H9 (cell line): ENCODE data around the gene ATF4. TPM values are rescaled to one million over a fixed set of nuclear protein-coding genes. Genes with fewer than 3 reads are reported as not detected.

Experiments used
- DNase-seq: peaks from one replicate; pipeline ENCODE4 v3.0.0-alpha.2; 2017
- H2AFZ ChIP-seq: one replicate; pipeline ENCODE4 v1.6.1; 2013; ENCODE audit warnings: mild to moderate bottlenecking, low read length, control low read depth, moderate library complexity
- H2AK5ac ChIP-seq: 2 replicates; pipeline ENCODE4 v1.6.1; 2013; ENCODE audit warnings: low read length, control low read depth, mixed read lengths; ENCODE audit not compliant: insufficient read length
- H2BK120ac ChIP-seq: one replicate; pipeline ENCODE4 v1.6.1; 2013; ENCODE audit warnings: low read depth, mild to moderate bottlenecking, low read length, control low read depth, inconsistent platforms; ENCODE audit not compliant: poor library complexity, severe bottlenecking
- H2BK12ac ChIP-seq: 2 replicates; pipeline ENCODE4 v1.6.1; 2013; ENCODE audit warnings: low read length, control low read depth, mixed read lengths, low read depth; ENCODE audit not compliant: insufficient read length
- H2BK15ac ChIP-seq: 2 replicates; pipeline ENCODE4 v1.6.1; 2013; ENCODE audit warnings: low read depth, low read length, control low read depth
- H2BK20ac ChIP-seq: one replicate; pipeline ENCODE4 v1.6.1; 2013; ENCODE audit warnings: low read depth, mild to moderate bottlenecking, low read length, control low read depth, inconsistent platforms; ENCODE audit not compliant: poor library complexity, severe bottlenecking
- H2BK5ac ChIP-seq: 2 replicates; pipeline ENCODE4 v1.6.1; 2013; ENCODE audit warnings: low read length, control low read depth, mixed read lengths; ENCODE audit not compliant: insufficient read length
- H3K14ac ChIP-seq: 2 replicates; pipeline ENCODE4 v1.6.1; 2013; ENCODE audit warnings: low read length, control low read depth; ENCODE audit not compliant: insufficient read depth
- H3K18ac ChIP-seq: 2 replicates; pipeline ENCODE4 v1.6.1; 2013; ENCODE audit warnings: low read depth, mild to moderate bottlenecking, mixed read lengths, low read length, control low read depth; ENCODE audit not compliant: insufficient read length
- H3K23ac ChIP-seq: 2 replicates; pipeline ENCODE4 v1.6.1; 2013; ENCODE audit warnings: low read length, control low read depth, mixed read lengths, low read depth; ENCODE audit not compliant: insufficient read length
- H3K23me2 ChIP-seq: 2 replicates; pipeline ENCODE4 v1.6.1; 2013; ENCODE audit warnings: low read depth, mild to moderate bottlenecking, mixed read lengths, low read length, control low read depth; ENCODE audit not compliant: insufficient read length, poor library complexity, severe bottlenecking
- H3K27ac ChIP-seq: 2 replicates; pipeline ENCODE4 v1.5.1; 2013; ENCODE audit warnings: low read length, control low read depth, mixed read lengths, low read depth; ENCODE audit not compliant: insufficient read length
- H3K27me3 ChIP-seq: 2 replicates; pipeline ENCODE4 v1.6.1; 2013; ENCODE audit warnings: low read length, control low read depth, inconsistent platforms; ENCODE audit not compliant: insufficient read depth
- H3K4ac ChIP-seq: 2 replicates; pipeline ENCODE4 v1.6.1; 2013; ENCODE audit warnings: low read depth, mild to moderate bottlenecking, control low read depth, inconsistent platforms, low read length, moderate library complexity
- H3K4me1 ChIP-seq: 2 replicates; pipeline ENCODE4 v1.6.1; 2013; ENCODE audit warnings: low read length, control low read depth, inconsistent platforms; ENCODE audit not compliant: insufficient read depth
- H3K4me2 ChIP-seq: 2 replicates; pipeline ENCODE4 v1.6.1; 2013; ENCODE audit warnings: low read length, control low read depth, mixed read lengths; ENCODE audit not compliant: insufficient read length, insufficient read depth
- H3K56ac ChIP-seq: 2 replicates; pipeline ENCODE4 v1.6.1; 2013; ENCODE audit warnings: low read depth, mild to moderate bottlenecking, mixed read lengths, low read length, control low read depth; ENCODE audit not compliant: insufficient read length
- H3K79me1 ChIP-seq: 2 replicates; pipeline ENCODE4 v1.6.1; 2013; ENCODE audit warnings: low read depth, mild to moderate bottlenecking, moderate library complexity, low read length, control low read depth, inconsistent platforms; ENCODE audit not compliant: insufficient read depth, poor library complexity, severe bottlenecking
- H3K79me2 ChIP-seq: 2 replicates; pipeline ENCODE4 v1.6.1; 2013; ENCODE audit warnings: low read length, control low read depth, inconsistent platforms; ENCODE audit not compliant: insufficient read depth
- H3K9ac ChIP-seq: 2 replicates; pipeline ENCODE4 v1.6.1; 2013; ENCODE audit warnings: low read length, control low read depth, mixed read lengths; ENCODE audit not compliant: insufficient read length; ENCODE audit errors: extremely low read depth
- H3K9me3 ChIP-seq: one replicate; pipeline ENCODE4 v1.6.1; 2013; ENCODE audit warnings: low read depth, low read length, inconsistent platforms; ENCODE audit not compliant: control insufficient read depth
- H3T11ph ChIP-seq: one replicate; pipeline ENCODE4 v1.6.1; 2013; ENCODE audit warnings: mild to moderate bottlenecking, low read length, control low read depth, inconsistent platforms
- H4K20me1 ChIP-seq: one replicate; pipeline ENCODE4 v1.6.1; 2013; ENCODE audit not compliant: control insufficient read depth, insufficient read length, insufficient read depth
- H4K5ac ChIP-seq: 2 replicates; pipeline ENCODE4 v1.6.1; 2013; ENCODE audit warnings: low read depth, mild to moderate bottlenecking, mixed read lengths, low read length, control low read depth; ENCODE audit not compliant: insufficient read length
- H4K8ac ChIP-seq: replicated peaks from 2 replicates; pipeline ENCODE4 v1.6.1; 2013; ENCODE audit warnings: low read length, control low read depth, mixed read lengths, low read depth; ENCODE audit not compliant: insufficient read length
- H4K91ac ChIP-seq: 2 replicates; pipeline ENCODE4 v1.6.1; 2013; ENCODE audit warnings: low read depth, mild to moderate bottlenecking, moderate library complexity, mixed read lengths, low read length, control low read depth; ENCODE audit not compliant: insufficient read length
- H3K27ac Mint-ChIP-seq, 3 experiments: 2 replicates in 2 of 3; 3 replicates in 1 of 3; pipeline ENCODE4 v1.8.0; 2020 to 2021; ENCODE audit warnings: mixed read lengths in 3 of 3, mild to moderate bottlenecking in 1 of 3, moderate library complexity in 1 of 3
- H3K27me3 Mint-ChIP-seq: 2 replicates; pipeline ENCODE4 v1.8.0; 2021; ENCODE audit warnings: low read depth, mild to moderate bottlenecking, moderate library complexity, mixed read lengths
- H3K36me3 Mint-ChIP-seq, 3 experiments: 2 replicates in 2 of 3; 3 replicates in 1 of 3; pipeline ENCODE4 v1.8.0; 2020 to 2021; ENCODE audit warnings: low read depth in 3 of 3, mixed read lengths in 3 of 3; ENCODE audit not compliant: insufficient read depth in 1 of 3
- H3K4me1 Mint-ChIP-seq, 2 experiments: 2 replicates each; pipeline ENCODE4 v1.8.0; 2020; ENCODE audit warnings: mixed read lengths in 2 of 2
- H3K4me3 Mint-ChIP-seq, 2 experiments: 2 replicates in 1 of 2; 3 replicates in 1 of 2; pipeline ENCODE4 v1.8.0; 2020 to 2021; ENCODE audit warnings: mild to moderate bottlenecking in 2 of 2, mixed read lengths in 2 of 2, moderate library complexity in 1 of 2
- H3K9me3 Mint-ChIP-seq, 2 experiments: 2 replicates in 1 of 2; 3 replicates in 1 of 2; pipeline ENCODE4 v1.8.0; 2020; ENCODE audit warnings: mild to moderate bottlenecking in 2 of 2, mixed read lengths in 2 of 2, moderate library complexity in 1 of 2
- WGBS: extraction: QIAGEN DNeasy Blood & Tissue Kit; methylation state at CpG from one replicate; pipeline ENCODE4 v1.1.7; 2013; ENCODE audit warnings: missing lambda C conversion rate, low lambda C conversion rate, mixed read lengths; ENCODE audit not compliant: insufficient read length; ENCODE audit errors: extremely low coverage; 5-methylcytosine and 5-hydroxymethylcytosine counted together
- total RNA-seq: library from RNA; stranded (reverse); gene quantifications from 2 replicates; pipeline ENCODE4 v1.2.1, GENCODE V29; 2021
- TF ChIP-seq, protein P1 (sequence below): fragments of 200-600 bp; sonication (generic); conservative IDR thresholded peaks from 3 replicates; pipeline ENCODE4 v1.8.0; 2021; ENCODE audit warnings: antibody characterized with exemption, mild to moderate bottlenecking

Gene ATF4
- total RNA-seq, 1 experiment from 2014 or later: 455 TPM

DNA sequence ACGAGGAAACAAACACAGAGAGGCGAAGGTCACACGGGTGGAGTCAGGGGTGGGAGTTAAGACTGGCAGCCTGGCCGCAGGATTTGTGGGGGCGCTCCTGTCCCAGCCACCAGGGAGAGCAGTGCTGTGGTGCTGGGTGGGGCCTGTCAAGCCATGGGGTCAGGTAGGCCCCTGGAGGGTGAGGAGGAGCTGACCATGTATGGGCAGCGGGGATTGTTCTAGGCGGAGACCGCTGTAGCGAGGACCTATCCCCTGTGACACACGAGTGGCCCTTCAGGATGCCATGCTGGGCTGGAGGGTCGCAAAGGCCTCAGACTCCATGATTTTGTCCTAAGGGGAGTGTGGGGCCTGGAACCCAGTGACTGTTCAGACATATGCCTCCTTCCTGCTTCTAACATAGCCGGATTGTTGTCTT, 13.7 kb downstream of the ATF4 start:
- Mint-ChIP-seq H3K27ac (peak overlapping the region in 1 of 3 experiments; percentile 24; a peak in 1 of 7 replicates), H3K9me3 (no peaks in the 10 kb centered on the region; a peak in 1 of 5 replicates), H3K4me1 (peaks cover 48 to 58% of the 10 kb centered on the region in 2 experiments), H3K4me3 (no peak overlapping the region; a peak in 1 of 5 replicates), H3K27me3 (no peaks in the 10 kb centered on the region; the same call in none of the 2 replicates), H3K36me3 (peaks cover 6 to 24% (median 23%) of the 10 kb centered on the region in 3 experiments)
- Histone ChIP-seq H3K27ac (no peak overlapping the region), H2BK15ac (no peak overlapping the region), H3K56ac (no peak overlapping the region), H3K27me3 (no peaks in the 10 kb centered on the region), H2BK12ac (no peak overlapping the region), H3K23ac (no peak overlapping the region), H4K5ac (no peak overlapping the region), H3K18ac (no peak overlapping the region), H3K79me2 (peaks cover 2% of the 10 kb centered on the region; the same call in 1 of the 2 replicates), H3K4me1 (peaks cover 3% of the 10 kb centered on the region; the same call in 1 of the 2 replicates), H3K9ac (no peak overlapping the region), H2BK120ac (no peak overlapping the region), H2AFZ (no peak overlapping the region), H3K14ac (no peak overlapping the region), H2BK5ac (no peak overlapping the region), H3K4ac (no peak overlapping the region), H3T11ph (no peak overlapping the region), H4K8ac (no peak overlapping the region), H3K4me2 (peak overlapping the region; percentile 2), H2BK20ac (no peak overlapping the region), H3K79me1 (no peaks in the 10 kb centered on the region), H4K91ac (no peak overlapping the region), H2AK5ac (no peak overlapping the region), H3K9me3 (no peaks in the 10 kb centered on the region), H3K23me2 (peaks cover 6% of the 10 kb centered on the region), H4K20me1 (no peaks in the 10 kb centered on the region)
- WGBS: no CpG with 5 or more reads among the region's 12 CpGs
- TF ChIP-seq, protein P1, sequence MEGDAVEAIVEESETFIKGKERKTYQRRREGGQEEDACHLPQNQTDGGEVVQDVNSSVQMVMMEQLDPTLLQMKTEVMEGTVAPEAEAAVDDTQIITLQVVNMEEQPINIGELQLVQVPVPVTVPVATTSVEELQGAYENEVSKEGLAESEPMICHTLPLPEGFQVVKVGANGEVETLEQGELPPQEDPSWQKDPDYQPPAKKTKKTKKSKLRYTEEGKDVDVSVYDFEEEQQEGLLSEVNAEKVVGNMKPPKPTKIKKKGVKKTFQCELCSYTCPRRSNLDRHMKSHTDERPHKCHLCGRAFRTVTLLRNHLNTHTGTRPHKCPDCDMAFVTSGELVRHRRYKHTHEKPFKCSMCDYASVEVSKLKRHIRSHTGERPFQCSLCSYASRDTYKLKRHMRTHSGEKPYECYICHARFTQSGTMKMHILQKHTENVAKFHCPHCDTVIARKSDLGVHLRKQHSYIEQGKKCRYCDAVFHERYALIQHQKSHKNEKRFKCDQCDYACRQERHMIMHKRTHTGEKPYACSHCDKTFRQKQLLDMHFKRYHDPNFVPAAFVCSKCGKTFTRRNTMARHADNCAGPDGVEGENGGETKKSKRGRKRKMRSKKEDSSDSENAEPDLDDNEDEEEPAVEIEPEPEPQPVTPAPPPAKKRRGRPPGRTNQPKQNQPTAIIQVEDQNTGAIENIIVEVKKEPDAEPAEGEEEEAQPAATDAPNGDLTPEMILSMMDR: no peak
- DNase-seq: peak; percentile 73
